GM18951 (cell line): Measurements from ENCODE around the gene TRIM9.

ENCODE experiments used
- POLR2A ChIP-seq: IDR thresholded peaks from 4 replicates; pipeline ENCODE4 v1.6.1; 2011; ENCODE audit warnings: mild to moderate bottlenecking; ENCODE audit not compliant: insufficient read length, insufficient read depth; ENCODE audit errors: extremely low read depth
- in situ Hi-C: fragments of 300-500 bp; cut with MboI; formaldehyde crosslinking; loops from one replicate; pipeline ENCODE4 v1.12.0; 2022; ENCODE audit warnings: low sequenced_read_pairs, mixed read lengths, inconsistent platforms; ENCODE audit not compliant: unreplicated experiment

The TRIM9 gene

DNA sequence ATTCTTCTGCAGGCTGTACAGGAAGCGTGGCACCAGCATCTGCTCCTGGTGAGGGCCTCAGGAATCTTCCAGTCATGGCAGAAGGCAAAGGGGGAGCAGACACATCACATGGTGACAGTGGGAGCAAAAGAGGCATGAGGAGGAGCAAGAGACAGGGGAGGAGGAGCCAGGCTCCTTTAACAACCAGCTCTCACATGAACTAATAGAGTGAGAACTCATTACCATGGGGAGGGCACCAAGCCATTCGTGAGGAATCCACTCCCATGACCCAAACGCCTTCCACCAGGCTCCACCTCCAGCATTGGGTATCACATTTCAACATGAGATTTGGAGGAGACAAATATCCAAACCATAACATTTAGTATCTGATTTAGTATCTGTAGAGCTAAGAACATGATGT, 14.7 kb upstream of the TRIM9 start:
- in situ Hi-C loops, result no loop called here
- TF ChIP-seq POLR2A, result no peak

DNA sequence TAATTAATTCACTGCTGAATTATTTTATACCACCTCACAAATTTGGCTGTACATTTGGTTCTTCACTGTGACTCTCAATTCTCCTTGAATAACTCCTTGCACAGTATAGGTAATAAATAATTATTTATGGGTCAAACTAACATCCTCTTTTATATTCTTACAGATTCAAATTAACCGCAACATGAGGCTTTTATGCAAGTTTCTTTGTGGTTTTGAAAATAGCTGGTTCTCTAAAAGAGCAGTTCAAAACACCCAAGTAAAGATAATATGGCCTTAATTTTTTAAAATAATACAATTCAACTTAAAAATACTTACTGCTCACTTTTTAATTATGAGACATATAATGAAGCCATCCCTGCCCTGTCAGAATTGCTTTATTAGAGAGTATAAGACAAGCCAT, 12.9 kb upstream of the TRIM9 start:
- TF ChIP-seq POLR2A, result no peak
- in situ Hi-C loops, result no loop called here

DNA sequence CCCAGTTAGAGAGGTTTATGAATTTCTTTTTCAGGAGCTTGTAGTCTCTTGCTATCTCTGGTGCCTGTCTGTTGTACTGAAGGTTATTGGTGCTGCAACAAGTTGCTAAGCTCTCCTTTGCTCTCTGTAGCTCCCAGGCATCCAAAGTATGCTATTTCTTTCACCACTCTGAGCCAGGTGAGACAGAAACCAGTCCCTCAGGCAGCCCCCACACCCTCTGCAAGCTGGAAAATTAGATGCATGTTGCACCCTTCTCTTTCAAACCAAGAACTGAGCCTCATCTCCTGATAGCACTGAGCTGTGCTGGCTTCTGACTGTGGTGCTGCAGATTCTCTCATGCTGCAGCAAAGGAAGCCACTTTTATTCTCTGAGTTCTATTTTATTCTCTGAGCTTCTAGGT, 9.6 kb upstream of the TRIM9 start:
- in situ Hi-C loops, result no loop called here
- no peak for TF ChIP-seq POLR2A

DNA sequence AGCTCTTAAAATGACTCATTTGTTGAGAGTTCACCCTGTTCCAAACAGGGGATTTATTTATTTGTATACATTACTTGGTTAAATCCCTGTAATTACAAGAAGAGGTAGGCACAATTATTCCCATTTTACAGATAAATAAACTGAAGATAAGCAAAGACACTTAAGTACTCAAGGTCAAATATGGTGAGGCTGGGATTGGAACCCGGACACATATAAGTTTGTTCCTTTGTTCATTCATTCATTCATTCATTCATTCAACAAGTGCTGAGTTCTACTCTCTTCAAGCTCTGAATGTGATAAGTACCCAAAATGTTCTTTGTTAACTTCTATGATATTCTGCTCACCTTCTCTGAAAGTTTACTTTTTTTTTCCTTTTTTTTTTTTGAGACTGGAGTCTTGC, 2.4 kb upstream of the TRIM9 start:
- in situ Hi-C loops, result no loop called here
- TF ChIP-seq POLR2A, result no peak

DNA sequence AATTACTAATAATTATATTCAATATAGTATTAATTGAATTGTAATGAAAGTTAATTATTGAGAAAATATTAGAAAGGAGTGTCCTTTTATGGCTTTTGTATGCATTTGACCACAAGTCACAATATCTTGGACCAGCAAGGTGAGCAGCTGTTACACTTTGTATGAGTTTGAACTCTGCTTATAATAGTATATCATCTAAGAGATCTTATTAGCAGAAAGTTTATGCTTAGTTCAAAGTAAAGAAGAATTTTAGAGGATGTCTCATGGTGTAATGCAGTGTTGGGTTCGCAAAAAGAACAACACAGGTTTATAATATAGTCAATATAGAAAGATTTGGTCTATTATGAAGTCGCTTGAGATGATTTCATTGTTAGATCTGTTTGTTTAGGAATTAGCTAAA, 2.0 kb upstream of the TRIM9 start:
- in situ Hi-C loops, result no loop called here
- TF ChIP-seq POLR2A, result no peak

DNA sequence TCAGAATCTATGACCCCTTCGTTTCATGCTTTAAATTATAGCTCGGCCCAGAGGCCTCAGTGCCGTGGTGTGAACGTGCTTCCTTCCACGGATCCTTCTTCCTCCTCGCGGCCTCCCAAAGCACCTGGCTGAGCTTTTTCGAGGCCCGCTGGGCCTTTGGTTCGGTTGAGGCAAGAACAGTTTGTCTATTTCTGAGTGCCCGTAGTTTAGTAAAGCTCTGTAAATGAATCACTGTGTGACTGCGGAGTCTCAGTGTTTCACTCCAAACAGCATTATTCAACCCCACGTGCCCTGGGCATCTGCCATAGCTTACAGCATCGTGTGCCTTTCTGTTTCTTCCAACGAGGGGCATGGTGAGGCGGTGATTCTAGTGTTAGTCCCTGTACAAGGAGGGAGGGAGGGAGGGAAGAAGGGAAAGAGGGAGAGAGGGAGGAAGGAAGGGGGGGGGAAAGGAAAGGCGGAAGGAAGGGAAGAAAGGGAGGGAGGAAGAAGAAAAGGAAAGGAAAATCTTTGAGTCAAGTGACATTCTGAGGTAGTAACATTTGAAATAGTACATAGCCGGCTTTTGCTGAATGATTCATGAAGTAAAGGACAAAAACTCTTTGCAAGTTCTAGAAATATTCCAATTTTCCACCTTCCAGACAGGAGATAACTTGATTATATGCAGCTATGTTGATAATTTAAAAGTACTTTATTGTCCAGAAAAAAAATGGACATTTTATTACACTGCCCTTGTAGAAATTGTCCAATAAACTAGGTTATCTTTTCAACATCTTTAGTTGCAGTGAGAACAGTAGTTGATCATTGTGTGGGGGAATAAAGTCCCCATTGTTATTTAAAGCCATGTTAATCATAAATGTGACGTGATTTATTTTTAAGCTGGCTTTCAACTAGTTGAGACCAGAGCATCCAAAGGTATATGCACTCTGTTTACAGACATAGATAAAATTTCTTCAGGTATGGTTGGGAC, 1.2 kb upstream of the TRIM9 start:
- in situ Hi-C loops, result no loop called here
- no peak for TF ChIP-seq POLR2A

DNA sequence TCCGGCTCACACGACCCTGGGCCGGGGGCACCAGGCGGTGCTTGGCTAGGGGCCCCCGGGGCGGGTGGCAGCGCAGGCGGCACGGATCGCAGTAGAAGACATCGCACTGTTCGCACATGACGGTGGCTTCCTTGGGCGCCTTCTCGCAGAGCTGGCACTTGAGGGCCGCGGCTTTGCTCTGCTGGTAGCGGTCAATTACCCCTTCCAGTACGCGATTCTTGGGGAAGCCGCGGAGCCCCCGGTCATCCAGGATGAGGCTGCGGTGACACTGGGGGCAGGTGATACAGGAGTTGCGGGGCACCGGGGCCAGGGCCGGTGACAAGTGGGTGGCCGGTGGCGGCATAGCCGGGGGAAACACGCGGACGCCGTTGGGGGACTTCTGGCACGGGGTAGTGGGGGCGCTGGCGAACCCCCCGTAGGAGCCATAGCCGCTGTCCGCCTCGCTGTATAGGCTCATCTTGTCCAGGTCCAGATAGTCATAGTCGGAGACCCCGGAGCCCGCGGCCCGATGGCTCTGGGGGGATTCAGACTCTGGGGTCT, 553 bp downstream of the TRIM9 start:
- TF ChIP-seq POLR2A, result no peak
- in situ Hi-C loops, result no loop called here

DNA sequence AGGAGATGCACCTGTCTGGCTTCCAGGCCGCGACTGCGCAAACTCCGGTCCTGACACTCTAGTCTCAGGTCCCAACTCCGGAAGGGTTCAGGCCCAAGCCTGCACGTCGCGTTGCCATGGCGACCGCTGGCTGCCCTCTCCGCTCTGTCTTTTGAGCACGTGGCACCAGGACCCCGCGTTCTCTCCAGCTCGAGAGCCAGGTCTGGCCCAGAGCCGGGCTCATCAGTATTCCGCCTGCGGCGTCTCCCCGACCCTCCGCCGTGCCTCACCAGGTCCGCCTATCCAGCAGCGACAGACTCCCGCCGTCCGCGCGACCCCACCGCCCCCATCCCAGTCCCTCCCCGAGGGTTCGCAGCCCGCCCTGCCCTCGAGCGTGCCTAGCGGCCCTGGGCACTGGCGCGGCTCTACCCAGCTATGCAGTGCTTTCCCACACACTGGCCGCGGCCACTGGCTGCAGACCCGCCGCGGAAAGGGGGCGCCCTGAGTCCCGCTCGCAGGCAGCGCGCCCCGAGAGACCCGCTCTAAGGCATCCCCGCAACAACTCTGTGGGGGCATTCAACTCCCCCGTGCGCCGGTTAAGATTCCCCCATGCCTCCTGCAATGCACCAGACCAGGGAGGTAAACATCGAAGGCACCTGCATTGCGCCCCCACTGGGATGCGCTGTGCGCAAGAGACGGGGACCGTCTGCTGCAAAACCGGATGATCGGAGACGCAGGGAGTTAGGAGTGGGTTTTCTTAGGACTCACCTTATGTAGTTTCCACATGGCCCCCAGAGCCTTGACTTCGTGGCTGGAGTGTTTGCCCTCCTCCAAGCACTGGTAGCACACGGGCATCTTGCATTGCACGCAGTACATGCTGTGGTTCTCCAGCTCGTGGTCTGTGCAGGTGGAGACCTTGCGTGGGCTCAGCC, 1.3 kb downstream of the TRIM9 start:
- in situ Hi-C loops, result no loop called here
- TF ChIP-seq POLR2A, result no peak

DNA sequence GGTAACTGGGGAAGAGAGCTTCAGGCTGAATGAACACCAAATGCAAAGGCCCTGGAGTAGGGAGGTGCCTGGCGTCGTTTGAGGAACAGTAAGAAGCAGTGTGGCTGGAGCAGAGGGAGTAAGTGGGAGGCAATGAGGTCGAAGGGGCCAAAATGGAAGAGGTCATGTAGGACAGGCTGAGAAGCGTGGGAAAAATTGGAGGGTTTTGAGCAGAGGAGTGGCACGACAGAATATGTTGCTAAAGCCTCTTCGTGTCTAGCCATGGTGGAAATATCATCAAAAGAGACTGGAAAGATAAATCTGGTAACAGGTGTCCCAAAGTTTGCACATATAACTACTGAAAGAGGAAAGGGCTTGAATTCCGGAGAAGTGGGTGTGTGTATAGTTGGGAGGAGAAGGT, 1.9 kb downstream of the TRIM9 start:
- in situ Hi-C loops, result no loop called here
- TF ChIP-seq POLR2A, result no peak

DNA sequence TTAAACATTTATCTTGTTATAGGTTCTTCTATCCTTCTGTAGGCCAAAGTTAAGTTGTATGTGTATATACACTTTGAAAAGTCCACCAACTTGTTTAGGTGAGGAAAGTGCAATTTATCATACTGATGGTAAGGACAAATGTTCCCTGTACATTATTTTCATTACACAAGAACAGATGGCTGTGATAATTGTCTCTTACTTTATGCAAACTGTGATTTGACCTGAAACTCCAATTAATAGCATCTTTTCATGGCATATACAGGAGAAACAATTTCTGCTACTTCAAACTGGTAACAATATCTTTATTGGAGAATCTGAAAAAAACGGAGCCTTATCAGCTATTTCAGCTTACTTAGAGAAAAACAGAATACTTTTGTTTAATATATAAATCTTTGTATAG, 5.6 kb downstream of the TRIM9 start:
- in situ Hi-C loops, result no loop called here
- no peak for TF ChIP-seq POLR2A

DNA sequence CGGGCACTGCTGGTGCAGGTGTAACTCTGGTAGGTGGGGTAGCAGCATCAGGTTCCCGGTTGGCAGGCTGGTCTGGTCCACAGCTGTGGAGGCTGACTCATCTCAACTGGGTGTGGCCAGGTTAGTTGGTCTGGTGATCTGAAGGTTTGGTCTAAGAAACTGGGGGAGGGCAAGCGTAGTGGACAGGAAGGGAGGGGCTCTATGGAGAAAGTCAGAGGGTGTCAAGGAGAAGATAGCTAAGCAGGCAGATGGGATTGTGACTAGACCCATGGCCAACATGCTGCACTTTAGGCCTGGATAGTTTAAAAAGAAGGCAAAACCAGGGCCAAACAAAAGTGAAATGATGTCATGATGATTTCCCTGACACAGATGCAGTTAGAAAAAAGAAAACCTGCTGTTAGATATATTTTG, 7.9 kb downstream of the TRIM9 start:
- TF ChIP-seq POLR2A, result no peak

DNA sequence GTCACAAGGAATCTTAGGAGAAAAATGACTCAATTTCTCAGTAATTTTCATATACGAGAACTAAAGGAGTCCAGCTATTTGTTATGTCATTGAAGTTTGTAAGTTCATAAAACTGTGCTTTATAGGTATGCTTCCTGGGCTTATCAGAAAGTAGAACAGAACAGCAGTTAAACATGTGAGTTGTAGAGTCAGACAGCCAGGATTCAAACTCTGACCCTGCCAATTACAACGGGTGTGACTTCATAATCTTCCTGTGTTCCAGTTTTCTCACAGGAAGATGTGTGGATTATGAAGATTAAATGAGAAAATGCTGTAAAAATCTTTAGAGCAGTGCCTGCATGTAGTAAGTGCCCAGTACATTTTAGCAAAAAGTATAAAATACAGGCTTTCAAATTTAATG, 8.9 kb downstream of the TRIM9 start:
- in situ Hi-C loops, result no loop called here
- no peak for TF ChIP-seq POLR2A

More for the DNA sequence above, 7.9 kb downstream of the TRIM9 start:
- in situ Hi-C loops, result no loop called here

DNA sequence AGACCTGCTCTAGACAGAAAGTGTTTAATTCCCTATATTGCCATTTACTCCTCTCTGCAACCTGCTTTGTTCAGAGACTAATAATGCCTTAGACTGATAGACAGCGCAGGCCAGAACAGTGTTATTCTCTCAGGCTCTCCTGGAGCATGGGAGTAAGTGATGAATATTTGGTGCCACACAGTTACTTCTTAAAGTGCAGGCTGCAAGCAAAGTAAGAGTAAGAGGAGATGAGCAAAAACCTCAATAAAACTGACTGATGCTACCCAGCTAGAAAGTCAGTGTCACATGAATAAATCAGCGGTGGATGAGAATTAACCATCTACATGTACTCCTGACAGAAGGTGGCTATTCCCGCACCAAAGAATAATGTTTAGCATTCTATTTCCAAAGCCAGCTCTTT, 9.9 kb downstream of the TRIM9 start:
- TF ChIP-seq POLR2A, result no peak
- in situ Hi-C loops, result no loop called here

DNA sequence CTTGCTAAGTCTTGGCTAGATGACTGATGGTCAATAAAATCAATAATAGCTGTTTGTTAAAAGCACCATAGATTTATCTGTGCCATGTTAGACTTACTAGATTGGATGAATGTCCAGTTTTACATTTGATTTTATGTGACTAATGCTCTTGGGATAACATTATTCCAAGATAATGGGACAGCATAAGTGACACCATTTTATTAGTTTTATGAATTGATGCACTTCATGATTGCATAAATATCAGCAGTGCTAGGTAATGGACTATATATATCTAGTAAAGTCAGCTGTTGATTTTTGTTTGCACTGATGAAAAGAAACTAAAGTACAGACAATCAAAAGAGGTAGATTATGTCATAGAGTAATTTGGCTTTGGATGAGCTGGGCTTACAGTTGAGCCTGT, 10.4 kb downstream of the TRIM9 start:
- no peak for TF ChIP-seq POLR2A
- in situ Hi-C loops, result no loop called here

DNA sequence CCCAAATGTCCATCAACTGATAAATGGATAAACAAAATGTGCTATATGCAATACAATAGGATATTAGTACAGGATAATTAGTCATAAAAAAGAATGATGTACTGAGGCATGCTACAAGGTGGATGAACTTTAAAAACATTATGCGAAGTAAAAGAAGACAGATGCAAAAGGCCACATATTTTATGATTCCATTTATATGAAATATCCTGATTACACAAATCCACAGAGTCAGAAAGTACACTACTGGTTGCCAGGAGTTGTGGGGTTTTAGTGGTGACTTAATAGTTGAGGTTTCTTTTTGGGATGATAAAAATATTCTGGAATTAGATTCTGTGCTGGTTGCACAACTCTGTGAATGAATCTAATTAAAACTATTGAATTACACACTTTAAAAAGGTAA, 12.6 kb downstream of the TRIM9 start:
- in situ Hi-C loops, result no loop called here

More for the DNA sequence above, 12.6 kb downstream of the TRIM9 start:
- no peak for TF ChIP-seq POLR2A
